HG02884 (cell line): ENCODE results near the gene FRAT2.
"Not testable (repeated sequence)": the region's sequence is repeated elsewhere in the genome, so short reads cannot be mapped to it uniquely, and the experiment has no call there.

Experiments
- ATAC-seq: cut with Tn5 transposase; IDR thresholded peaks from one replicate; pipeline ENCODE4 v1.9.1; 2021; ENCODE audit warnings: mild to moderate bottlenecking, moderate library complexity; ENCODE audit not compliant: unreplicated experiment

The FRAT2 gene

DNA sequence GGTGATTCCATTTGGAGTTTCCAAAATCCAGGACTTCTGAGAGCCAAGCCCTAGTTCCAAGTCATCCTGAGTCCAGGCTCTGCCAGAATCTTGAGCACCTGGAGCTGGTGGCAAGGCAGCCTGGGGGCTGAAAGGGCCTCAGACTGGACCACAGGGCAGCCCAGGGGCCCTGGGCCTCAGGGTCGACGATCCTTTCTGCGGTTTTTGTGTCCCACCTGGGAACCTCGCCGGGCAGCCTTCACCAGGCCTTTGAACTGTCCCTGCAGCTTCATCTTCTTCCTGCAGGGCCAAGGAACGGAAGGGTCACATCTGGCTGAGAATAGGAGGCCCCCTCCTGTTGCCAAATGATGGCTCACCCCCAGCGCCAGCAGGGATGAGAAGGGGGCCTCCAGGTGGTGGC is 22.4 kb upstream of the FRAT2 start:
- no peak for ATAC-seq

DNA sequence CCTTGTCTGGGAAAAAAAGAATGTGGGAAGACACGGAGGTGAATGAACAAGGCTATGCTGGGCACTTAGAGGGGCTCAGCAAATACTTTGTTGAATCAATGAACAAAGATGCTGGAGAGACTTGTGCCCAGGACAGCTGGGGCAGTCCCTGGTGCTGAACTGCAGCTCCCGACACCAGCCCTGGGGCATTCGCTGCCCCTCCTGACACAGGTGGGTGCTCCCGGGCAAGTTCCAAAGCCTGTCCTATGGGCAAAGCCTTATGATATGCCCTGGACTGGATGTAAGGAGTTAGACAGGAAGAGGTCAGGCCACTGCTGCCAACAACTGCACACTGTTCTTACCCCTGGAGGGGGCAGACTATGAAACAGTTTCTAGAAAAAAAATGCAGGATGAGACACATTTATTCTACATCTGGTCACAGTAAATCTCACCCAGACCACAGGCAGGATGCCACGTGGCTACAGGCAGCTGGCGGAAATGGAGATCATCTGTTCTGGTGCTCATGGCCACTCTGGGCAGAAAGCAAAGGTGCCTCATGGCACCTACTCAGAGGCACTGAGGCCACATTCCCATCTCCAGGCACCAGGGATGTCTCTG is 21.9 kb upstream of the FRAT2 start:
- ATAC-seq: no peak

DNA sequence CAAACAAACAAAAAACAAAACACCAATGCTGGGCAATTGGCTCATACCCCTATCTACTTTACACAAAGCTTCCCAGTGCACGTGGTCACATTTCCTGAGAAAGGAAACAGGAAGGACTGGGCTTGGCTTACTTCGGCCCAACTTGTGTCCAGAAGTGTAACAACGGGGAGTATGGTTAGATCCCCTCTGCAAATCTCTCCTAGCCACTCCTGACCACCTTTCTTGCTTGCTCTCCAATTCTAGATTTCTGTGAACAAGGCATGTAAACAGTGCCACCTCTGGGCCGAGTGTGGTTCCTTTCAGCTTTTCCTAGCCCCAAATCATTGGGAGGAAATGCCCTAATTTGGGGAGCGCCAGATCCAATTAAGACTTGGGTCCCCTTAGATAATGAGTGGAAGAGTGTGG is 21.0 kb upstream of the FRAT2 start:
- no peak for ATAC-seq

DNA sequence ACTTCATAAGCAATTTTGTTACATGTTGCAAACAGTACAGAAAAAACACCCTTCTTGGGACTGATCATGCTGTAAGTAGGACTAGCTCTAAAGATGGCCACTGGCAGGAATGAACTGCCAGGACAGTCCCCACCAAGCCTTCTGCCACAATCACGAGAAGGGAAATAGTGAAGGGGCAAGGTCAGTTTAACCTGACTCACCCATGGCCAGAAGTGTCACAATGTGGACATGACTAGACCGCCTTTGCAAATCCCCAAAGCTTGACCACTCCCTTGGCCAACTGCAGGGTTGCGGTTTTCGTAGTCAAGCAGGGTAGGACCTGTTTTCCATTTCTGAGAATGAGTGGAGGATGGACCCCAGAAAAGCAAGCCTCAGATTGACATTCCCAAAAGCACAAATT is 19.4 kb upstream of the FRAT2 start:
- no peak for ATAC-seq

DNA sequence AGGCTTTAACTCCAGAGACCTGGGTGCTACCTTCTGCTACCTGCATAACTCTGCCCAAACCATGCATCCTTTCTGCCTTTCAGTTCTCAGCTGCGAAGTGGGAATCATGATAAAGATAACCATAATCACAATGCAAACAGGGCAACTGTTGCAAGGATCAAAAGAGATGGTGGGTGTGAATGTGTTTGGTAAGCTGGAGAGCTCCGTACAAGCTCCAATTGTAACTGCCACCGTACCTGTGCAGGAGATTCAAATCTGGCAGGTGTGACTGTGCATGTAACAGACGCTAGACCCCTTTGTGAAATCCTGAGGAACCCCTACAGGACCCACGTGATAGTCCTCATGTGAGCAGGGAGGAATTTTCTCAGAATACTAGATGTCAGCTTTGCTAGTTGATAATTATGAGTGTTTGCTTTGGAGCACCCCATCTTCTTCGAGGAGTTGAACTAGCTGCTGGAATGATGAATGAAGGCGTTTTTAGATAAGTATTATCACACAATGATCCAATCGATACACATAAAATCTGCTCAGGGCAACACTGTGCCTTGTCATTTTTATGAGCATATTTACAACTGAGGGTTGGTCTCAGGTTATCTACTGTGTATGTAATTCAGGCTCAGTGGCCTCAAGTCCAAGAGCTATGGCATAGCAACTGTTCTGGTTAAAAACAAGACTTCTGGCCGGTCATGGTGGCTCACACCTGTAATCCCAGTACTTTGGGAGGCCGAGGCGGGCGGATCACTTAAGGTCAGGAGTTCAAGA is 15.4 kb upstream of the FRAT2 start:
- ATAC-seq: no peak

DNA sequence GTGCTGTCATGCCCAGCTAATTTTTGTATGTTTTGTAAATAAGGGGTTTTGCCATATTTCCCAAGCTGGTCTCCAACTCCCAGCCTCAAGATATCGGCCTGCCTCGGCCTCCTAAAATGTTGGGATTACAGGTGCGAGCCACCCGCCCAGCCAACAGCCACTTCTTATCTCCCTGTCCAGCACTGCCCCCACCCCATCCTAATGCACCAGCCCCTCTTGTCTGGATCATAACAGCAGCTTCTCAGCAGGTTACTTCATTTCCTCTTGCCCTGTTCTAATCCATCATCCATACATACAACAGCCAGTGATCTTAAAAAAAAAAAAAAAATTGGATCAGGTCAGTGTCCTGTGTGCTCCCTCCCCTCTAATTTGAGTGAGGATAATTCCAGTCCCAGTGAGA is 12.8 kb upstream of the FRAT2 start:
- no peak for ATAC-seq

DNA sequence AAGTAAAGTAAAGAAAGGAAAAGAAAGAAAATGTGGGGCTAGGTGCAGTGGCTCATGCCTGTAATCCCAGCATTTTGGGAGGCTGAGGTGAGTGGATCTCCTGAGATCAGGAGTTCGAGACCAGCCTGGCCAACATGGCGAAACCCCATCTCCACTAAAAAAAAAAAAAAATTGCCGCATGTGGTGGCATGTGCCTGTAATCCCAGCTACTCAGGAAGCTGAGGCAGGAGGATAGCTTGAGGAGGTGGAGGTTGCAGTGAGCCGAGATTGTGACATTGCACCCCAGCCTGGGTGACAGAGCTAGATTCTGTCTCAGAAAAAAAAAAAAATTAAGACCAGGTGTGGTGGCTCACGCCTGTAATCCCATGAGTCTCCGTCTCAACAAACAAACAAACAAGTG is 9.1 kb upstream of the FRAT2 start:
- not testable (repeated sequence) for ATAC-seq

DNA sequence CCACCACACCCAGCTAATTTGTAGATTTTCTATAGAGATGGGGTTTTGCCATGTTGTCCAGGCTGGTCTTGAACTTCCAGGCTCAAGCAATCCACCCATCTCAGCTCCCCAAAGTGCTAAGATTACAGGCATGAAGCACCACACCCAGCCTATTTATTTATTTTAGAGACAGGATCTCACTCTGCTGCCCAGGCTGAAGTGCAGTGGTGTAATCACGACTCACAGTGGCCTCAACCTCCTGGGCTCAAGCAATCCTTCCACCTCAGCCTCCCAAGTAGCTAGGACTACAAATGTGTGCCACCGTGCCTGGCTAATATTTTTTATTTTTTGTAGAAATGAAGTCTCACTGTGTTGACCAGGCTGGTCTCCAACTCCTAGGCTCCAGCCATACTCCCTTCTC is 6.9 kb upstream of the FRAT2 start:
- no peak for ATAC-seq

DNA sequence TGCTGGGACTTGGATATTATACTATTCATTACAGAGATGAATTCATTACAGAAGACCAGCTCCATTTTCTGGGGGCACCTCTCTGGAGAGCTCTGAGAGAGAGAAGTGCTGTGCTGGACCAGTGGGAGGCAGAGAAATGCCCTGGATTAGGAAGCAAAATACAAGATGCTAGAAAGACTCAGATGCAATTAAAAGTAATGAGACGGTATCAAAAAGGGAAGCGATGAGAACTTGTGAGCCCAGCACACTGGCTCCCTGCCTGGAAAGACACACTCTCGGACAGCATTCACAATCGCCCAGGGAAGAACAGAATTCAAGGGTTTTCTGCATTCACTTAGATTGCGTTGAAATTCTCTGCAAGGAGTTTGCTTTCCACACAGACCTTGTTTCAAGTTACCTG is 3.5 kb upstream of the FRAT2 start:
- ATAC-seq: no peak

DNA sequence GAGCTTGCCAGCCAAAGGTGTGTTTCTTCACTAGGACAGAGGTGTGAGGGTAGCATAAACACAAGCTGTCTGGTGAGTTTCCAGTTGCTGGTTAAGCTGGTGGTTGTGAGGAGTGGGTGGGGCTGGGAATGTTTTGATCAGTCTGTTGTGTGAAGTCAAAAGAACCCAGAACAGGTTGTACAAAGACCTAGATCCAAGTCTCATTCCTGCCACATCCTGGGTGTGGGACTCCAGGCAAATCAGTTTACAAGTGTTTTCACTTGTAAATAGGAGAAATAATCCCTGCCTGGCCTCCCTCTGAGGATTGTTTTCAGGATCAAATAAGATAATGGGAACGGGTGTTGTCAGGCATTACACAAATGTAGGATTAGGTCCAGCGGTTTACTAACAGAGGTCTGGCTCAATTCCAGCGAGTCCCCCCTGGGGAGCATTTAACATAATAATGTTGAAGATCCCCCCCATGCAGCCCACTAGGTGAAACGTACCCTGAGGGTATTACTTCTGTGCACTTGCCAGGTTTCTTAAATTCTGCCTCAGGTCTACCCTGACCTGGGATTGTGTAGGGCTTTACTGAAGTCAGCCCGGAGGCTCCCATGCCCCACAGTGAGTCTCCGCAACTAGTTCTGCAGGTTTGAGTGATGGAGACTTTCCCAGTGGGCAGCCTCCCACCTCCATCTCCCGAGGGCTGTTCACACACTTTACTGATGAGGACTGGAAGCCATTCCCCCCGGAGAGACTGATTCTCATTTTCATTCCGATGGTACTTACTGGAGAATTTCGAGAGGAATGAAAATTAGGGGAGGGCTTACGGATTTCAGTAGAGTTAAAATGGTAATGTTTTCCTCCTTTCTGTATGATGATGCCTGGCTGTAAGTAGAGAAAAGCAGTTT is 2.7 kb upstream of the FRAT2 start:
- no peak for ATAC-seq

DNA sequence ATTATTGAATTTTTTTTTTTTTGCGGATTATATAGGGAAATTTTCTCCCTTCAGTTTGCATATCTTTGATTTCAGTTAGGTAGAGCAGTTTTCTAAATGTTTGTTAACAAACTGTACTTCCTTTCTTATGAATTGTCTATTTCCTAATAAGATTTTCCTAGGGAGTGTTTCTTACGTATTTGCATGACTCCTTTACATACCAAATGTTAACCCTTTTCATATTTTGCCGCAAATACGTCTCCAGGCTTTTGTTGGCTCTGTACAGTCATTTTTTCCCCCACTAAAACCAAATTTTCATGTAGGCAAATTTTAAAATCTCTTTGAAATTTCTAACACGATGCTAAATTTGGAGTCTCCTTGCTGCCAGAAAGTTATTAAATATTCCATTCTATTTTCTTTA is 1.9 kb upstream of the FRAT2 start:
- no peak for ATAC-seq

DNA sequence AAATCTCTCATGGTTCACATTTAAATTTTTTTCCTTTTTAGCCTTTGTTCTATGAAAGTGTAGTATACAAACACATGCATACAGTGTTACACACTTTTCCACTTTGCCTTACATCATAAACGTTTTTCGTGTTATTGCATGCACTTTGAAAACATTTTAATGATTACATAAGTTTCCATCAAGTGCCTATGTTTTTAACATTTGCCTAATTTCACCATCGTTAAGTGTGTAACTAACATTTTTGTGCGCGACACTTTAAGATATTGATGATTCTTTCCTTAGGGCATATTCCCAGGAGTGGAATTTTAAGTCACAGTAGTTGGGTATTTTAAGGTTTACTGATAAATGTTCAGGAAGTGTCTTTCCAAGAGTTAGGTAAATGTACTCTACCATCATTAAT is 1.5 kb upstream of the FRAT2 start:
- ATAC-seq: no peak

DNA sequence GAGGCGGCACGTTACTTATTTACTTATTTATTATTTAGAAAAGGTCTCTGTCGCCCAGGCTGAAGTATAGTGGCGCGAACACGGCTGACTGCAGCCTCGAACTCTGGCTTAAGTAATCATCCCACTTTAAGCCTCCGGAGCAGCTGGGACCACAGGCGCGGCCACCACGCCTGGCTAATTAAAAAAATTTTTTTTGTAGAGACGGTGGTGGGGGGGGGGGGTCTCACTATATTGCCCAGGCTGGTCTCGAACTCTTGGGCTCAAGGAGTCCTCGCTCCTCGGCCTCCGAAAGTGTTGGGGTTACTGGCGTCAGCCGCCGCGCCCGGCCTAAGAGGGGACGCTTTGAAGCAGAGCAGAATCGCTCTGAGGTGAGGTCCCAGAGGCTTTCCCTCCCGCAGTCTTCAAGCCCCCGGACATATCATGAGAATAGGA is 675 bp upstream of the FRAT2 start:
- ATAC-seq: no peak

DNA sequence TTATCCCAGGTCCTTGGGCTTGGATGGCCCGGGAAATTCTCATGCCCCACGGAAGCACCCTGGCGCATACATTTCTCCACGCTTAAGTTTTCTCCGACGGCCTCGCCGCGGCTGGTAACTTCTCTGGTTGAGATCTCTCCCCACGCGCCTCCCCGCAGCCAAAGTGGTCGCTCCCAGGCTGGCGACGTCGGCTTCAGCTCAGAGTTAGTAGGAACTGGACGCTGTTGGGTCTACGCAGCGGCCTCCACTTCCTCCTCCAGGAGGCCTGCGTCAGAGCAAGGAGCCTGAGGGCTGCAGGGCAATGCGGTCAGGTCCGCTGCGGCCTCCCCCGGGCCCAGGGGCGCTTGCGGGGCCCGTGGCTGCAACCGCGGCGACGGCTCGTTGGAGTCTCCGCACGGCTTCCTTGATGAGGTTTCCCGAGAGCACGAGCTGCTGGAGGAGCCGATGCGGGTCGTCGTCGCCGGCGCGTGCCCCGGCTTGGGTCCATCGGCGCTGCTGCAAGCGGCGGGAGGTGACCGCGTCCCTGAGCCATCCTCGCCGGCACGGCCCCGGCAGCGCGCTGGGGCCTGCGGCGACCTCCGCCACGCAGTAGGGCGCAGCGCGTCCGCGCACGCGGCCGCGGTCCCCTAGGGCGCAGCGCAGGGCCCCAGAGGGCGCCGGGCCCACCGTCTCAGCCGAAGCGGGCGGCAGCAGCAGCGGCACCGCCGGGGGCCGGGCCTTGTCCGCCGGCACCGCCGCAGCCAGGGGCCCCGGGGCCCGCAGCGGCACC is 744 bp downstream of the FRAT2 start:
- ATAC-seq: peak; percentile 23

DNA sequence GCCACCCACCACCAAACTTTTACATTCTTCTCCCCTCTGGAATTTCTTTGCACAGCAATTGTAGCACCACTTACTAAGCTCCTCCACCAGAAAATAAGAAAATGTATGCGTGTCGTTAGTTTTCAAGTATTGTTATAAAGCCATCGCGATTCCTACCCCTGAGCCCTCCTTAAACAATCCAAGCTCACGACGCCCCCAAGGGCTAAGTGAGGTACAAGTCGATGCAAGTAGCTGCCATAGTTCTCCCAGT is 1.3 kb downstream of the FRAT2 start:
- ATAC-seq: no peak

DNA sequence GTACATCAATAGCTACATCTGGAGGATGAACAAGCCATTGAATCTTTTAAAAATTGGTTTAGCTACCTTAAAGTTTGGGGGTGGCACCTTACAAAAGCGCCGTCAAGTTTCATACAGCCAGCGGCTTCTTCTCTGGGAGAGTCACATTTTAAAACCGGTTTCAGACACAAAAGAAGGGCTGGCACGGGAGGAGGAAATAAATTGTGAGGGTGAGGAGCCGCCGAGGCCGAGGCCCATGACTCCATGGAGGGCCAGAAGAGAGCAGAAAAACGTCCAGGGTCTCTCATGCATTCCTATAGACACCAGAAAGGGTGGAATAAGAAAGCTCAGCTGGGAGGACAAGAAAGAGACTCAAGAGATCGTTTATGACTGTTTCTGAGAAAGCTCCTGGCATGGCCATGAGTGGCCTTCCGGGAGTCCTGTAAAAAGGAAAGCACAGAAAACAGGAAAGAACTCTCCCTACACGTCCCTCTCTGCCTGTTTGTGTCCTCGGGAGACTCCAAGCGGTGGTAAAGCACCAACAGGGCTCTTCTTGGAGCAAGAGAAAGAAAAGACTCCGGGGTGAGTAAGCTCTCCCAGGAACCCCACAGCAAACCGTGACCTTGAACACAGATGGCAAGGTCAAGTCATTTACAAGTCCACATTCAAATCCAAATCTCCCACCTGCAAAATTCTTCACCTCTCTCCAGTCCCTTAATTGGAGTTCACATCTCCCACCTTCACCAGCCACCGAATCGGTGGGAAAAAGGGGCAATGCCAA is 1.8 kb downstream of the FRAT2 start:
- no peak for ATAC-seq

DNA sequence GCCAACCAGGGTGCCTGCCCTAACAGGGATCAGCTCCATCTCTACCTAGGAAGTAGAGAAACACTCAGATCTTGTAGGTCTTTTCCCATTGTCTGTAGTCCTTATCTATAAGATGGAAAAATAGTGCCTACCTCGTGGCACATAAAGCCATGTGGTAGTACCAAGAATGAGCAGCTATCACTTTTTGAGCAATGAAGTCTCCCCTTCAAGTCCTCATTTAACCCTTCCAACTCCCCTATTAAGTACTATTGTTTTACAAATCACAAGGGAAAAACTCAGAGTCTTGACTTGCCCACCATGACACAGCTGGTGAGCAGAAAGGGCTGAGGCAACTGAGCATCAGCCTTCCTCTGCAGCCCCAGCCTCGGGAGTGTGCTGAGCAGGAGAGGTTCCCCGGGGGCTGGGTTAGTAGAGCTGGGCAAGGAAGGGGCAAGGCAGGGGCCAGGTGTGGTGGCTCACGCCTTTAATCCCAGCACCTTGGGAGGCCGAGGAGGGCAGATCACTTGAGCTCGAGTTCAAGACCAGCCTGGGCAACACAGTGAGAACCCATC is 3.3 kb downstream of the FRAT2 start:
- ATAC-seq: no peak

DNA sequence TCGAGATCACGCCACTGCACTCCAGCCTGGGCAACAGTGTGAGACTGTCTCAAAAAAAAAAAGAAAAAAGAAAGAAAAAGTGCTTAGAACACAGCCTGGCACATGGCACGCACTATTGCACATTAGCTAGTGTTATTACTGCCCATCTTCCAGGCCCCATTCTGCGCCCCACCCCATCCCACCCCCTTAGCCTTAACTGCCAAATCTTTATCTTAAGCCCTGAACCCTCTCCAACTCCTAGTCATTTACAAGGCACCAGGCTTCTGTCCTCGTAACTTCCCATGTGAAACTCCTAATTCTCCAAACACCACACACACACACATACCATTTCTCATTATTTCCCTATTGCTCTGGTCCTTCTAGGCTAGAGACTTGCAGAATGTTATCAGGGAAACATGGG is 4.8 kb downstream of the FRAT2 start:
- no peak for ATAC-seq

DNA sequence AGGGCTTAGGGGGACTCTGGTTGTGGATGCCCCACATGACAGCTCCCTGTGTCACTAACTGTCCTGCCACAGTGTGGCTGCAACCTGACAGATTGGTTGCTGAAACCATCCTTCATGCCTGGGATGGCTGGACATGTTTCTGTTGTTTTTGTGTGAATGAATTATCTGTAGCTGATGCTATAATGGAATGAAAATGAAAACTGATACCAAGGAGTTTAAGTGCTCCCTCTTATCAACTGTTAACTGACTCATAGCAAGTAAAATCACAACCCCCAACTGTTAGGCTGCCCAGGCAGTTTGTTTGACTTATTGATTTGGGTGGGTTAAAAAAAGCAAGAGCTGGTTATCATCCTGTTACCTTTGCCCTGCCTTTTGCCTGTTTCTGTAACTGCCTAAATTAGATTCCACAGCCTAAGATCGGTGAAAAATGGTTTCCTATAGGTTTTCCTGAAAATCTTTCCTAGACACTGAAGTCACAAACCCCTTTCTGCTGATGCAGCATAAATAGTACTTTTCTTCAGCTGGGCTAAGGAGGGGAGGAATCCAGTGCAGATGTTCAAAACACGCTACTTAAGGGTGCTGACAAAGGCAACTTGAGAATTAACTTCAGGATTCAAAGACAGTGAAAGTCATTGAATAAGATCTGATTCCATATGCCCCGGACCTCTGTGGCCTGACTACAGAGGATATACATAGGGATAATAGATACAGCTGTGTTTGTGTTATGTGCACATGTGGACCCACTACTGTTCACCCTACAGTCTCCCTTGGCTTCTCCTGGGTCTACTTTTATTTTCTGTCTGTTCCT is 5.7 kb downstream of the FRAT2 start:
- ATAC-seq: no peak
